Parathyroid adenoma (tissue), 2 donors: ENCODE data around the gene RNF13.
"Not testable (repeated sequence)": the region's sequence is repeated elsewhere in the genome, so short reads cannot be mapped to it uniquely, and the experiment has no call there.

Source experiments
- H2AFZ ChIP-seq: fragments of 300-600 bp; sonication (generic); one replicate; pipeline ENCODE4 v1.7.0; 2017; ENCODE audit warnings: antibody characterized with exemption, mild to moderate bottlenecking
- H3K27ac ChIP-seq: fragments of 300-600 bp; sonication (generic); one replicate; pipeline ENCODE4 v1.7.0; 2017
- H3K27me3 ChIP-seq: fragments of 300-600 bp; sonication (generic); one replicate; pipeline ENCODE4 v1.7.0; 2017; ENCODE audit warnings: low read length; ENCODE audit not compliant: control insufficient read depth, insufficient read depth
- H3K36me3 ChIP-seq: fragments of 300-600 bp; sonication (generic); one replicate; pipeline ENCODE4 v1.7.0; 2017; ENCODE audit warnings: low read length; ENCODE audit not compliant: control insufficient read depth, insufficient read depth
- H3K4me1 ChIP-seq: fragments of 300-600 bp; sonication (generic); one replicate; pipeline ENCODE4 v1.7.0; 2017; ENCODE audit warnings: control low read depth
- H3K4me2 ChIP-seq: fragments of 300-600 bp; sonication (generic); one replicate; pipeline ENCODE4 v1.7.0; 2017; ENCODE audit warnings: low read length
- H3K4me3 ChIP-seq: fragments of 300-600 bp; sonication (generic); one replicate; pipeline ENCODE4 v1.7.0; 2017; ENCODE audit warnings: low read depth, low read length
- H3K79me2 ChIP-seq: fragments of 300-600 bp; sonication (generic); one replicate; pipeline ENCODE4 v1.7.0; 2017; ENCODE audit warnings: control low read depth
- H3K9ac ChIP-seq: fragments of 300-600 bp; sonication (generic); one replicate; pipeline ENCODE4 v1.7.0; 2017; ENCODE audit warnings: mild to moderate bottlenecking
- H3K9me3 ChIP-seq: fragments of 300-600 bp; sonication (generic); one replicate; pipeline ENCODE4 v1.7.0; 2017; ENCODE audit warnings: low read length; ENCODE audit not compliant: control insufficient read depth
- TF ChIP-seq, protein P1 (sequence below): fragments of 300-600 bp; sonication (generic); IDR thresholded peaks from one replicate; pipeline ENCODE4 v1.7.0; 2017; ENCODE audit warnings: antibody characterized with exemption, mild to moderate bottlenecking
- donor health status: primary hyperparathyroidism.

RNF13 gene

GRCh38 chr3:149816986-149817385 is 4.0 kb downstream of the RNF13 start:
- Histone ChIP-seq H3K4me2 (no peak overlapping the region), H2AFZ (no peak overlapping the region), H3K4me1 (peaks cover 4% of the 10 kb centered on the region), H3K36me3 (no peaks in the 10 kb centered on the region), H3K9me3 (no peaks in the 10 kb centered on the region), H3K27me3 (no peaks in the 10 kb centered on the region), H3K79me2 (peaks cover 47% of the 10 kb centered on the region), H3K4me3 (no peak overlapping the region), H3K9ac (no peak overlapping the region), H3K27ac (no peak overlapping the region)
- TF ChIP-seq, protein P1, sequence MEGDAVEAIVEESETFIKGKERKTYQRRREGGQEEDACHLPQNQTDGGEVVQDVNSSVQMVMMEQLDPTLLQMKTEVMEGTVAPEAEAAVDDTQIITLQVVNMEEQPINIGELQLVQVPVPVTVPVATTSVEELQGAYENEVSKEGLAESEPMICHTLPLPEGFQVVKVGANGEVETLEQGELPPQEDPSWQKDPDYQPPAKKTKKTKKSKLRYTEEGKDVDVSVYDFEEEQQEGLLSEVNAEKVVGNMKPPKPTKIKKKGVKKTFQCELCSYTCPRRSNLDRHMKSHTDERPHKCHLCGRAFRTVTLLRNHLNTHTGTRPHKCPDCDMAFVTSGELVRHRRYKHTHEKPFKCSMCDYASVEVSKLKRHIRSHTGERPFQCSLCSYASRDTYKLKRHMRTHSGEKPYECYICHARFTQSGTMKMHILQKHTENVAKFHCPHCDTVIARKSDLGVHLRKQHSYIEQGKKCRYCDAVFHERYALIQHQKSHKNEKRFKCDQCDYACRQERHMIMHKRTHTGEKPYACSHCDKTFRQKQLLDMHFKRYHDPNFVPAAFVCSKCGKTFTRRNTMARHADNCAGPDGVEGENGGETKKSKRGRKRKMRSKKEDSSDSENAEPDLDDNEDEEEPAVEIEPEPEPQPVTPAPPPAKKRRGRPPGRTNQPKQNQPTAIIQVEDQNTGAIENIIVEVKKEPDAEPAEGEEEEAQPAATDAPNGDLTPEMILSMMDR: no peak

GRCh38 chr3:149819432-149819831 is 6.4 kb downstream of the RNF13 start:
- H3K27ac ChIP-seq: no peak overlapping the region
- no peak overlapping the region for H2AFZ ChIP-seq
- no peak overlapping the region for H3K4me3 ChIP-seq
- H3K36me3 ChIP-seq: no peaks in the 10 kb centered on the region
- no peaks in the 10 kb centered on the region for H3K9me3 ChIP-seq
- no peaks in the 10 kb centered on the region for H3K27me3 ChIP-seq
- no peaks in the 10 kb centered on the region for H3K4me1 ChIP-seq
- no peak overlapping the region for H3K4me2 ChIP-seq
- H3K9ac ChIP-seq: no peak overlapping the region
- TF ChIP-seq, protein P1: no peak
- peaks cover 52% of the 10 kb centered on the region for H3K79me2 ChIP-seq

GRCh38 chr3:149820183-149820582 is 7.2 kb downstream of the RNF13 start:
- Histone ChIP-seq H3K27ac (no peak overlapping the region), H3K79me2 (peaks cover 50% of the 10 kb centered on the region), H3K36me3 (no peaks in the 10 kb centered on the region), H3K4me3 (no peak overlapping the region), H3K4me2 (no peak overlapping the region), H3K27me3 (no peaks in the 10 kb centered on the region), H3K9ac (no peak overlapping the region), H3K9me3 (no peaks in the 10 kb centered on the region), H2AFZ (no peak overlapping the region), H3K4me1 (no peaks in the 10 kb centered on the region)
- TF ChIP-seq, protein P1: no peak

DNA sequence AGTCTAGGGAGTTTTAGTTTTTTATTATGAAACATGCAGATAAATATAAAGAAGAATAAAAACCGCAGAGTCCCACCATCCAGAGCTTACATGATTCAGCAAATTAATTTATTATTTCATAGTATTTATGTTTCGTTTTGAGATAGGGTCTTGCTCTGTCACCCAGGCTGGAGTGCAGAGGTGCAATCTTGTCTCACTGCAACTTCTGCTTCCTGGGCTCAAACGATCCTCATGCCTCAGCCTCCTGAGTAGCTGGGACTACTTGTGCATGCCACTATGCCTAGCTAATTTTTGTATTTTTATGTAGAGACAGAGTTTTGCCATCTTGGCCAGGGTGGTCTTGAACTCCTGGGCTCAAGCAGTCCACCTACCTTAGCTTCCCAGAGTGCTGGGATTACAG is 13.6 kb downstream of the RNF13 start:
- no peak overlapping the region for H3K27ac ChIP-seq
- no peak overlapping the region for H3K4me2 ChIP-seq
- H3K4me1 ChIP-seq: no peaks in the 10 kb centered on the region
- peaks cover 45% of the 10 kb centered on the region for H3K79me2 ChIP-seq
- no peak overlapping the region for H2AFZ ChIP-seq
- H3K9me3 ChIP-seq: no peaks in the 10 kb centered on the region
- H3K36me3 ChIP-seq: no peaks in the 10 kb centered on the region
- no peak overlapping the region for H3K4me3 ChIP-seq
- H3K27me3 ChIP-seq: no peaks in the 10 kb centered on the region
- no peak overlapping the region for H3K9ac ChIP-seq
- TF ChIP-seq, protein P1: no peak

GRCh38 chr3:149828390-149828789 is 15.4 kb downstream of the RNF13 start:
- no peak overlapping the region for H3K27ac ChIP-seq
- TF ChIP-seq, protein P1: no peak
- no peaks in the 10 kb centered on the region for H3K9me3 ChIP-seq
- no peak overlapping the region for H3K9ac ChIP-seq
- H3K79me2 ChIP-seq: peaks cover 47% of the 10 kb centered on the region
- H3K36me3 ChIP-seq: no peaks in the 10 kb centered on the region
- no peak overlapping the region for H2AFZ ChIP-seq
- H3K27me3 ChIP-seq: no peaks in the 10 kb centered on the region
- no peak overlapping the region for H3K4me2 ChIP-seq
- H3K4me1 ChIP-seq: no peaks in the 10 kb centered on the region
- no peak overlapping the region for H3K4me3 ChIP-seq

DNA sequence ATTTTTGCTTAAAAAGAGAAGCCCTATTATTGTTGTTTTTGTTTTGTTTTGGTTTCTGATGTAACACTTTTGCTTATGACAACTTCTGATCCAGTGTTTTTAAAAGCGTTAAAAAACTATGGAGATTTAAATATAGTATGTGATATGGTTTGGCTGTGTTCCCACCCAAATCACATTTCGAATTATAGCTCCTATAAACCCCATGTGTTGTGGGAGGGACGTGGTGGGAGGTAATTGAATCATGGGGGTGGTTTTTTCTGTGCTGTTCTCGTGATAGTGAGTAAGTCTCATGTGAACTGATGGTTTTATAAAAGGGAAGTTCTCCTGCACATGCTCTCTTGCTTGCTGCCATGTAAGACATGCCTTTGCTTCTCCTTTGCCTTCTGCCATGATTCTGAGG is 16.6 kb downstream of the RNF13 start:
- H3K9me3 ChIP-seq, H3K36me3 ChIP-seq, H3K27me3 ChIP-seq, H3K27ac ChIP-seq, H3K9ac ChIP-seq, H3K4me3 ChIP-seq, H3K4me1 ChIP-seq, H3K4me2 ChIP-seq, H2AFZ ChIP-seq: not testable (repeated sequence)
- peaks cover 52% of the 10 kb centered on the region for H3K79me2 ChIP-seq
